Testis (tissue), 3 donors: ENCODE data around the gene CRY1. TPM values are rescaled to one million over a fixed set of nuclear protein-coding genes. Genes with fewer than 3 reads are reported as not detected.
"Not testable (repeated sequence)": the region's sequence is repeated elsewhere in the genome, so short reads cannot be mapped to it uniquely, and the experiment has no call there.

Experiments used
- DNase-seq: peaks from one replicate; pipeline ENCODE4 v3.0.0-alpha.2; 2019
- H3K27ac ChIP-seq, 2 donors: fragments of 200-600 bp; sonication (generic); one replicate each; pipeline ENCODE4 v1.5.1; 2019
- H3K27me3 ChIP-seq: fragments of 200-600 bp; sonication (generic); one replicate; pipeline ENCODE4 v1.5.1; 2019
- H3K36me3 ChIP-seq: fragments of 200-600 bp; sonication (generic); one replicate; pipeline ENCODE4 v1.5.1; 2017; ENCODE audit warnings: low read depth; ENCODE audit errors: missing control alignments
- H3K4me1 ChIP-seq: fragments of 200-600 bp; sonication (generic); one replicate; pipeline ENCODE4 v1.5.1; 2019
- H3K4me3 ChIP-seq, 2 donors: fragments of 200-600 bp; sonication (generic); one replicate each; pipeline ENCODE4 v1.5.1; 2017 to 2019
- H3K9me3 ChIP-seq: fragments of 200-600 bp; sonication (generic); one replicate; pipeline ENCODE4 v1.5.1; 2017
- POLR2A ChIP-seq: fragments of 450-650 bp; IDR thresholded peaks from one replicate; pipeline ENCODE4 v1.6.1; 2017; ENCODE audit warnings: antibody characterized with exemption, mild to moderate bottlenecking, moderate library complexity
- WGBS, 2 donors: methylation state at CpG; one replicate each; pipeline ENCODE4 v1.1.5; 2018; 5-methylcytosine and 5-hydroxymethylcytosine counted together
- intact Hi-C: fragments of 100-400 bp; cut with DNase I; formaldehyde crosslinking; loops from one replicate; pipeline ENCODE4 v1.15.1; 2023; ENCODE audit warnings: low total_unique reads
- polyA plus RNA-seq: library from polyadenylated mRNA; stranded (reverse); fragments of 350-450 nt; fragmentation: Illumina TruSeq; extraction: RNeasy Lipid Tissue Mini Kit (QIAGEN cat#74804); gene quantifications from one replicate; pipeline ENCODE4 v1.2.3, GENCODE V29; 2014; ENCODE audit warnings: low read depth, low replicate concordance; ENCODE audit not compliant: insufficient read depth
- total RNA-seq, 2 donors: library from RNA; depleted of rRNA; stranded (reverse); fragments of >200 nt; gene quantifications; one replicate each; pipeline ENCODE4 v1.2.3, GENCODE V29; 2016
- TF ChIP-seq, protein P1 (sequence below), 3 experiments: fragments of 450-650 bp in 2 of 3; fragments of 200-600 bp in 1 of 3; sonication (generic) in 1 of 3; IDR thresholded peaks; one replicate each; pipeline ENCODE4 v1.5.1; 2016 to 2019; ENCODE audit warnings: antibody characterized with exemption in 3 of 3, mild to moderate bottlenecking in 2 of 3, moderate library complexity in 1 of 3

CRY1 gene
- total and polyA plus RNA-seq, 3 donors from 2014 or later, result 63.0 to 92.0 (median 71.6) TPM

DNA sequence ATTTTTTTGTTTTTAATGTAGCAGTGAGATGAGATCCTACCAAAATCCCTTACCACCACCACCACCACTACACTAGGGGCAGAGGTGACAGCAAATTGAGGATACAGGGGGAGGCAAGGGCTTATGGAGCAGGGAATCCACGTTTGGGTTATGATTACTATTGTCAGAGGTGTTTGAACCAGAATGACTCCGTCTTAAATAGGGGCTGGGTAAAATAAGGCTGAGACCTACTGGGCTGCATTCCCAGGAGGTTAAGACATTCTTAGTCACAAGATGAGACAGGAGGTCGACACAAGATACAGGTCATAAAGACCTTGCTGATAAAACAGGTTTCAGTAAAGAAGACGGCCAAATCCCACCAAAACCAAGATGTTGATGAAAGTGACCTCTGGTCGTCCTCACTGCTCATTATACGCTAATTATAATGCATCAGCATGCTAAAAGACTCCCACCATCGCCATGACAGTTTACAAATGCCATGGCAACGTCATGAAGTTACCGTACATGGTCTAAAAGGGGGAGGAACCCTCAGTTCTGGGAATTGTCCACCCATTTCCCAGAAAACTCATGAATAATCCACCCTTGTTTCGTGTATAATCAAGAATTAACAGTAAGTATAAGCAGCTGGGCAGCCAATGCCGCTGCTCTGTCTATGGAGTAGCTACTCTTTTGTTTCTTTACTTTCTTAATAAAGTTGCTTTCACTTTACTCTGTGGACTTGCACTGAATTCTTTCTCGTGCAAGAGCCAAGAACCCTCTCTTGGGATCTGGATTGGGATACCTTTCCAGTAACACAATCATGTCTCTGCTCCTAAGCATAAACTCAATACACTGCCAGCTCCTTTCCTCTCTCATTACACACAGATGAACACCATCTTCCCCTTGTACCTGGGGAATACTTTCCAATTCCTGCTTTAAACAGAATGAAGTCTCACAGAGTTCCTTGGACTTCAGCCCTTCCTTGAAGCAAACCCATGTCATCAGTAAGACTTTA is 16.7 kb upstream of the CRY1 start:
- no peak for TF ChIP-seq POLR2A
- TF ChIP-seq, protein P1, sequence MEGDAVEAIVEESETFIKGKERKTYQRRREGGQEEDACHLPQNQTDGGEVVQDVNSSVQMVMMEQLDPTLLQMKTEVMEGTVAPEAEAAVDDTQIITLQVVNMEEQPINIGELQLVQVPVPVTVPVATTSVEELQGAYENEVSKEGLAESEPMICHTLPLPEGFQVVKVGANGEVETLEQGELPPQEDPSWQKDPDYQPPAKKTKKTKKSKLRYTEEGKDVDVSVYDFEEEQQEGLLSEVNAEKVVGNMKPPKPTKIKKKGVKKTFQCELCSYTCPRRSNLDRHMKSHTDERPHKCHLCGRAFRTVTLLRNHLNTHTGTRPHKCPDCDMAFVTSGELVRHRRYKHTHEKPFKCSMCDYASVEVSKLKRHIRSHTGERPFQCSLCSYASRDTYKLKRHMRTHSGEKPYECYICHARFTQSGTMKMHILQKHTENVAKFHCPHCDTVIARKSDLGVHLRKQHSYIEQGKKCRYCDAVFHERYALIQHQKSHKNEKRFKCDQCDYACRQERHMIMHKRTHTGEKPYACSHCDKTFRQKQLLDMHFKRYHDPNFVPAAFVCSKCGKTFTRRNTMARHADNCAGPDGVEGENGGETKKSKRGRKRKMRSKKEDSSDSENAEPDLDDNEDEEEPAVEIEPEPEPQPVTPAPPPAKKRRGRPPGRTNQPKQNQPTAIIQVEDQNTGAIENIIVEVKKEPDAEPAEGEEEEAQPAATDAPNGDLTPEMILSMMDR (IDR thresholded peaks at IDR 0.05), result no peak
- WGBS, 2 donors, result 74 to 78% methylated on average over 12 of the region's 12 CpGs
- no peaks in the 10 kb centered on the region for H3K27me3 ChIP-seq
- DNase-seq, result no peak
- intact Hi-C loops, result no loop called here
- no peaks in the 10 kb centered on the region for H3K4me1 ChIP-seq
- no peak overlapping the region for H3K4me3 ChIP-seq
- no peak overlapping the region for H3K27ac ChIP-seq
- no peaks in the 10 kb centered on the region for H3K9me3 ChIP-seq
- H3K36me3 ChIP-seq, result no peaks in the 10 kb centered on the region

DNA sequence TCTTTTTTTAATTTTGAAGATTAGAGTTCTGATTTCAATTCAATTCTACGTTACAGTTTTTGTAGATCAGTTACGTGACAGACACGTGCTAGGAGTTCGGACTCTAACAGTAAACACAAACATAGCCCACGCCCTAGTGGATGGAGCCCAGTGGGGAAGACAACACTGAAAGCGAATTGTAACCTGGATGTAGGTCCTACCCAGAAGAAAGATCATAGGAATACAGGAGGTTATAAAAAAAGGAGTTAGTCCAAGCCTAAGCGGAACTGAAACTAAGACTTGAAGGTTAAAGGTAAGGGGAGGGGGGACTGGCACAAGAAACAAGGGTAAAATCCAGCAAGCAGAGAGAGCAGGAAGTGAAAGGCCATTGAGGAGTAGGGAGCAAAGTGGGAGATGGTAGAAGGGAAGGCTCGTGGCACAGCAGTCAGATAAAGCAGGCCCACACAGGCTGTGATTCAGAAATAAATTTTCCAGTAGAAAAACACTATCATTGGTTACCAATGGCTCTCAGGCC is 15.7 kb upstream of the CRY1 start:
- WGBS, 2 donors, result 85 to 89% methylated on average over 8 of the region's 8 CpGs
- no peaks in the 10 kb centered on the region for H3K36me3 ChIP-seq
- H3K4me1 ChIP-seq, result no peaks in the 10 kb centered on the region
- no peak for DNase-seq
- TF ChIP-seq POLR2A, result no peak
- TF ChIP-seq, protein P1 (IDR thresholded peaks at IDR 0.05), result no peak
- no peak overlapping the region for H3K27ac ChIP-seq
- no peak overlapping the region for H3K4me3 ChIP-seq
- intact Hi-C loops, result no loop called here
- H3K27me3 ChIP-seq, result no peaks in the 10 kb centered on the region
- H3K9me3 ChIP-seq, result no peaks in the 10 kb centered on the region

DNA sequence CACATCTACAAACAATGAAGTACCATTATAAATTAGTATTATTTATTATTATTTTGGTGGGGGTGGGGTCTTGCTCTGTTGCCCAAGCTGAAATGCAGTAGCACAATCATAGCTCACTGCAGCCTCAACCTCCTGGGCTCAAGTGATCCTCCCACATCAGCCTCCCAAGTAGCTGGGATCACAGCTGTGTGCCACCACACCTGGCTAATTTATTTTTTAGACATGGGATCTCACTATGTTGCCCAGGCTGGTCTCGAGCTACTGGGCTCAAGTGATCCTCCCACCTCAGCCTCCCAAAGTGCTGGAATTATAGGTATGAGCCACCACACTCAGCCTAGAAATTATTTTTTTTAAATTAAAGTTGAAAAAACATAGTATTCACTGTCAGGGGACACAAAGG is 15.0 kb upstream of the CRY1 start:
- H3K27me3 ChIP-seq, H3K27ac ChIP-seq, H3K4me3 ChIP-seq, H3K36me3 ChIP-seq, H3K9me3 ChIP-seq, intact Hi-C loops, DNase-seq, H3K4me1 ChIP-seq: not testable (repeated sequence)
- WGBS, 2 donors, result 90 to 100% methylated on average over 1 of the region's 1 CpG

DNA sequence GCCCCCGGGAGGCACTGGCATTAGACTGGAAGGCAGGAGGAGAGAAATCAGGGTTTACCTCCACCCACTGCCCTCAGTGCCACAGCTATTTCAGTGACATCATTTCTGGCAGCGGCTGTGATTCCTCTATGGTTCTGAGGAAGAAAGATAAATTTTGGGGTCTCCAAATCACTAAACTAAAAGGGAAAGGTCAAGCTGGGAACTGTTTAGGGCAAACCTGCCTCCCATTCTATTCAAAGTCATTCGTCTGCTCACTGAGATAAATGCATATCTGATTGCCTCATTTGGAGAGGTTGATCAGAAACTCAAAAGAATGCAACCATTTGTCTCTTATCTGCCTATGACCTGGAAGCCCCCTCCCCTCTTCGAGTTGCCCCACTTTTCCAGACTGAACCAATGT is 14.0 kb upstream of the CRY1 start:
- Histone ChIP-seq H3K27ac (no peak overlapping the region), H3K4me1 (no peaks in the 10 kb centered on the region), H3K9me3 (no peaks in the 10 kb centered on the region), H3K4me3 (no peak overlapping the region), H3K27me3 (no peaks in the 10 kb centered on the region), H3K36me3 (no peaks in the 10 kb centered on the region)
- intact Hi-C loops, result no loop called here
- 73 to 86% methylated on average over 4 of the region's 4 CpGs for WGBS, 2 donors
- TF ChIP-seq, protein P1 (IDR thresholded peaks at IDR 0.05), result no peak
- no peak for TF ChIP-seq POLR2A
- DNase-seq, result no peak

DNA sequence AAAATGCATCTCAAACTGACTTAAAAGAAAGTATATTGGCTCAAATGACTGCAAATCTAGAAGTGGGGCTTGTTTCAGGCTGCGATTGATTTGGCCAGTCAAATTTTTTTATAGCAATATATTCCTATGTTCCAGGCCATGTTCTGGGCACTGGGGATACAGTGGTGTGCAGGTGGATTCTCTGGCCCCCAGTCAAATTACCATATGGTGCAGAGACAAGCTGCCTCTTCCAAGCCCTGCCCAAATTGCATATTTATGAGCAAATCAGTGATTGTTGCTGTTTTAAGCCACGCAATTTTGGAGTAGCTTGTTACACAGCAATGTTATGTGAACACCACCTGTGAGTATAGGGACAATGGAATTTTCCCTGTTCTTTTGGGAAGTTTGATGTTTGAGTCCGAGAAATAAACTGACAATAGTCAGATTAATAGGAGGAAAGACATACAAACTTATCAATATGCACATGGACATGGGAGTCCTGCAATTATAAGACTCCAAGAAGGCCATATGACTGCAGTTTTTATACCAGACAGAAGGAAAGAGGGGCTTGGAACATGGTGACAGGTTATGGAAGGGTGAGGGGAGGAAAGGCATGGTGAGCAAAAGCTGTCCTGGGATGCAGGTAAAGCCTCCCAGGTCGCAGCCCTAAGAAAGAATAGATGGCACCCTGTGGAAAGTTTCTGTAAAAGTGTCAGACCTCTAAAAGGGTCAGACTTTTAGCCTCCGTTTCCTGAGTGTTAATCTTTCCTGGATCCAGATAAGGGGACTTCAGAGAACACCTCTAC is 13.1 kb upstream of the CRY1 start:
- H3K27ac ChIP-seq, result no peak overlapping the region
- 71 to 85% methylated on average over 5 of the region's 5 CpGs for WGBS, 2 donors
- DNase-seq, result no peak
- no peaks in the 10 kb centered on the region for H3K27me3 ChIP-seq
- H3K4me3 ChIP-seq, result no peak overlapping the region
- no peaks in the 10 kb centered on the region for H3K4me1 ChIP-seq
- intact Hi-C loops, result no loop called here
- TF ChIP-seq, protein P1 (IDR thresholded peaks at IDR 0.05), result no peak
- no peak for TF ChIP-seq POLR2A
- H3K36me3 ChIP-seq, result no peaks in the 10 kb centered on the region
- no peaks in the 10 kb centered on the region for H3K9me3 ChIP-seq
